Cardiac fibroblast (primary cell): ENCODE results near the gene DISP2.

Experiments
- DNase-seq, 2 donors: peaks; one replicate each; pipeline versions ENCODE4 v3.0.0 to v3.0.0-alpha.2; 2010; ENCODE audit warnings: low read depth in 2 of 2
- H3K4me3 ChIP-seq, 2 donors: replicated peaks in 1 of 2; 1 replicate in 1 of 2; 2 replicates in 1 of 2; pipeline ENCODE4 v1.5.1; 2011; ENCODE audit warnings: low read depth in 2 of 2, low read length in 2 of 2, mild to moderate bottlenecking in 2 of 2, moderate library complexity in 1 of 2
- CTCF ChIP-seq: IDR thresholded peaks from one replicate; pipeline ENCODE4 v1.5.1; 2011; ENCODE audit warnings: low read depth, mild to moderate bottlenecking, low read length, inconsistent platforms

The DISP2 gene

DNA sequence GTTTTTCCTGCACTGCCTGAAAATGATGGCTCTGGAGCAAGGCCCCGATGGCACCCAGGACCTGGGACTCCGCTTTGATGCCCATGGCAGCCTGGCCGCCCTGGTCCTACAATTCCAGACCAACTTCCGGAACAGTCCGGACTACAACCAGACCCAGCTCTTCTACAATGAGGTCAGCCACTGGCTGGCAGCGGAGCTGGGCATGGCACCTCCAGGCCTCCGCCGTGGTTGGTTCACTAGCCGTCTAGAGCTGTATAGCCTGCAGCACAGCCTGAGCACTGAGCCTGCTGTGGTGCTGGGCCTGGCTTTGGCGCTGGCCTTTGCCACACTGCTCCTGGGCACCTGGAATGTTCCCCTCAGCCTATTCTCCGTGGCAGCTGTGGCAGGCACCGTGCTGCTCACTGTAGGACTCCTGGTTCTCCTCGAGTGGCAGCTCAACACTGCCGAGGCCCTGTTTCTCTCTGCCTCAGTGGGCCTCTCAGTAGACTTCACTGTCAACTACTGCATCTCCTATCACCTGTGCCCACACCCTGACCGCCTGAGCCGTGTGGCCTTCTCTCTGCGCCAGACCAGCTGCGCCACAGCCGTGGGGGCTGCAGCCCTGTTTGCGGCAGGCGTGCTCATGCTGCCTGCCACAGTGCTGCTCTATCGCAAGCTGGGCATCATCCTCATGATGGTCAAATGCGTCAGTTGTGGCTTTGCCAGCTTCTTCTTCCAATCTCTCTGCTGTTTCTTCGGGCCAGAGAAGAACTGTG is 10.9 kb downstream of the DISP2 start:
- no peak for TF ChIP-seq CTCF
- no peak for DNase-seq
- no peak overlapping the region for H3K4me3 ChIP-seq

GRCh38 chr15:40369474-40369869 is 11.5 kb downstream of the DISP2 start:
- H3K4me3 ChIP-seq: no peak overlapping the region
- DNase-seq: no peak
- TF ChIP-seq CTCF: no peak

DNA sequence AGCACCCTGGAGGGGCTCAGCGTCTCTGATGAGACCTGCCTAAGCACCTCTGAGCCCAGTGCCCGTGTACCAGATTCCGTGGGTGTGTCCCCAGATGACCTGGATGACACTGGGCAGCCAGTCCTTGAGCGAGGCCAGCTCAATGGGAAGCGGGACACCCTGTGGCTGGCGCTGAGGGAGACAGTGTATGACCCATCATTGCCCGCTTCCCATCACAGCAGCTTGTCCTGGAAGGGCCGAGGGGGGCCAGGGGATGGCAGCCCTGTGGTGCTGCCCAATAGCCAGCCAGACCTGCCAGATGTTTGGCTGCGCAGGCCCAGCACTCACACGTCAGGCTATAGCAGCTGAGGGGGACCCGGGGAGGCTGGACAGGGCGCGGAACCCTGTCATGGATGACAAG is 12.0 kb downstream of the DISP2 start:
- TF ChIP-seq CTCF: no peak
- H3K4me3 ChIP-seq: no peak overlapping the region
- DNase-seq: no peak

- DNase-seq: peak in 1 of 2 donors; percentile 56
- TF ChIP-seq CTCF: no peak
Observed at GRCh38 chr15:40372981-40373380, 15.0 kb downstream of the DISP2 start.

DNA sequence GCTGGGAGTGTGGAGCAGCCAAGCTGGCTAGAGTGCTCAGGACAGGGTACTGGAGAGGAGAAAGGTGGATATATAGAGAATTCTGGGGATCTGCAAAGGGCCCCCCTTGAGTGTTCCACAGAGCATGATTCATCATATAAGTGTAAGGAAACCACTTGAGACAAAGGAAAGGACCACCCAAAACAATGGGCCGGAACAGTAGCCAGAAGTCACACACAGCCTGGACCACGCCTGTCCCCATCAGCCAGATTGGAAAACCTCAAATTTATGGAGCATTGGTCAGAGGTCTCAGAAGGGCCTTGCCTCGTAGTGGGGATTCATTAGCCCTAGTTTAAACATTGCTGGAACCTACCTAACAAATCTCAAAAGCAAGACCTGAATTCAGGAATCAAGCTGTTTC is 19.6 kb downstream of the DISP2 start:
- no peak overlapping the region for H3K4me3 ChIP-seq
- DNase-seq: no peak
- no peak for TF ChIP-seq CTCF

More at GRCh38 chr15:40372981-40373380, 15.0 kb downstream of the DISP2 start:
- H3K4me3 ChIP-seq: no peak overlapping the region

DNA sequence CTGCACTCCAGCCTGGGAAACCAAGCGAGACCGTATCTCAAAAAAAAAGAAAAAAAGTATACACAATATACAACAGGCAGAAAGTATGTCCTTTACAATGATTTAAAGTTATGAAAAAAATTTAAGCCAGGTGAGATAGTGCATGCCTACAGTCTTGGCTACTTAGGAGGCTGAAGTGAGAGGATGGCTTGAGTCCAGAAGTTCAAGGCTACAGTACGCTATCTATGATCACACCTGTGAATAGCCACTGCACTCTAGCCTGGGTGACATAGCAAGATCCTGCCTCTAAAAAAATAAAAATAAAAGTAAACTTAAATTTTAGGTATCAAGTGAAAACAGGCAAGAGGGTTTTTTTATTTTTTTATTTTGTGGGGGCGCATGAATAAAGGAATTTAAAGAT is 21.4 kb downstream of the DISP2 start:
- TF ChIP-seq CTCF: no peak
- DNase-seq: no peak
- no peak overlapping the region for H3K4me3 ChIP-seq

DNA sequence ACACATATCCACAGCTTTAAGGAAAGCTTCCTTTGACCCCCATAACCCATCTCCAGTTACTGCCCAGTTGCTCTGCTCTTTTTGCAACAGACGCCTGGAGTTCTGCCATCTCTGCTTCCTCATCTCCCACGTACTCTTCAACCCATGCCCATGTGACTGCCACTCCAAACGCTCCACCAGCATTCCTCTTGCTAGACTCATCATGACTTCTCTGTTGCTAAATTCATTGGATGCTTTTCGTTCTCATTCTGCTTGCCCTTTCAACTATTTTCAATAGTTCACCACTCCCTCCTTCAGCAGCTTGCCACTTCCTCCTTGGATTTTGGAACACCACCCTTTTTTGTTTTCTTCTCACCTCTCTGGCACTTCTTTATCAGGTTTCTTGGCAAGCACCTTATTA is 21.8 kb downstream of the DISP2 start:
- TF ChIP-seq CTCF: no peak
- DNase-seq: peak; percentile 99
- no peak overlapping the region for H3K4me3 ChIP-seq
